Endometrial microvascular endothelial cells (primary cell): Measurements from ENCODE around the gene DYNC1H1. TPM values are rescaled to one million over a fixed set of nuclear protein-coding genes. Genes with fewer than 3 reads are reported as not detected.
"Not testable (repeated sequence)": the region's sequence is repeated elsewhere in the genome, so short reads cannot be mapped to it uniquely, and the experiment has no call there.

Experiments used
- in situ Hi-C: cut with HindIII; loops from 2 replicates; pipeline ENCODE4 v1.10.0; 2017; ENCODE audit warnings: low sequenced_read_pairs, low pct_unique_long_range_greater_than_20kb; ENCODE audit errors: inconsistent ontology term
- total RNA-seq: library from RNA; depleted of rRNA; stranded (reverse); fragments of >200 nt; gene quantifications from one replicate; pipeline ENCODE4 v1.2.3, GENCODE V29; 2015; ENCODE audit errors: inconsistent ontology term

The DYNC1H1 gene
- total RNA-seq, 1 donor from 2014 or later, result 435 TPM

- in situ Hi-C loops, result no loop called here
These were observed 15.9 kb downstream of the DYNC1H1 start for GRCh38 chr14:101980251-101980650.

- in situ Hi-C loops, result no loop called here
These were observed 16.3 kb downstream of the DYNC1H1 start for GRCh38 chr14:101980700-101981099.

GRCh38 chr14:101982621-101983020, 18.2 kb downstream of the DYNC1H1 start:
- in situ Hi-C loops, result no loop called here

- in situ Hi-C loops, result not testable (repeated sequence)
These were observed 20.5 kb downstream of the DYNC1H1 start for GRCh38 chr14:101984831-101985230.

- in situ Hi-C loops, result no loop called here
These were observed 21.6 kb downstream of the DYNC1H1 start for GRCh38 chr14:101985957-101986356.

- in situ Hi-C loops, result no loop called here
These were observed 22.6 kb downstream of the DYNC1H1 start for GRCh38 chr14:101986953-101987352.

GRCh38 chr14:101988377-101988776, 24.0 kb downstream of the DYNC1H1 start:
- in situ Hi-C loops, result no loop called here

- in situ Hi-C loops, result no loop called here
These were observed 27.0 kb downstream of the DYNC1H1 start for GRCh38 chr14:101991352-101991751.

GRCh38 chr14:101992708-101993107, 28.3 kb downstream of the DYNC1H1 start:
- in situ Hi-C loops, result no loop called here

- in situ Hi-C loops, result no loop called here
These were observed 33.3 kb downstream of the DYNC1H1 start for GRCh38 chr14:101997429-101998336.

- in situ Hi-C loops, result no loop called here
These were observed 36.5 kb downstream of the DYNC1H1 start for GRCh38 chr14:102000902-102001301.

- in situ Hi-C loops, result no loop called here
These were observed 41.0 kb downstream of the DYNC1H1 start for GRCh38 chr14:102005336-102005735.

- in situ Hi-C loops, result no loop called here
These were observed 43.6 kb downstream of the DYNC1H1 start for GRCh38 chr14:102007916-102008418.

GRCh38 chr14:102008891-102009290, 44.5 kb downstream of the DYNC1H1 start:
- in situ Hi-C loops, result no loop called here

GRCh38 chr14:102011631-102012030, 47.3 kb downstream of the DYNC1H1 start:
- in situ Hi-C loops, result no loop called here

GRCh38 chr14:102012336-102012735, 48.0 kb downstream of the DYNC1H1 start:
- in situ Hi-C loops, result no loop called here

- in situ Hi-C loops, result no loop called here
These were observed 49.4 kb downstream of the DYNC1H1 start for GRCh38 chr14:102013669-102014200.

- in situ Hi-C loops, result no loop called here
These were observed 50.8 kb downstream of the DYNC1H1 start for GRCh38 chr14:102015045-102015685.

GRCh38 chr14:102015771-102016170, 51.4 kb downstream of the DYNC1H1 start:
- in situ Hi-C loops, result no loop called here
